ENCODE measurements around the gene TMEM18.

DNA sequence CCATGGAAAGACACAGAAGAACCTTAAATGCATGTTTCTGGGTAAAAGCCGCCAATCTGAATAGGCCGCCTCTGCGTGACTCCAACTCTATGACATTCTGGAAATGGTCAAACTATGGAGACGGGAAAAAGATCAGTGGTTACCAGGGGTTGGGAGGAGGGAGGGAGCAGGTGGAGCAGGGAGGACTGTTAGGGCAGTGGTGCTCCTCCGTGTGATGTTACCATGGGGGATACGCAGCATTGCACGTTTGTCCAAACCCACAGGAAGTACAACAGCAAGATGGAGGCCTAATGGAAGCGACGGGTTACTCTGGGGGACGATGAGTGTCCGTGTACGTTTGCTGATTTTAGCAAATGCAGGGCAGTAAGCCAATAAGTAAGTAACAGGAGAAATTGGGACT, 17.2 kb downstream of the TMEM18 start:
- TF ChIP-seq ZNF701 (tag by site-specific recombination; IDR thresholded peaks at IDR 0.05) (no peak), ZNF561 (tag by site-specific recombination; IDR thresholded peaks at IDR 0.05; ENCODE audit: borderline replicate concordance) (no peak), ZNF549 (tag by site-specific recombination; IDR thresholded peaks at IDR 0.05) (no peak)
- TF ChIP-seq, protein P1, sequence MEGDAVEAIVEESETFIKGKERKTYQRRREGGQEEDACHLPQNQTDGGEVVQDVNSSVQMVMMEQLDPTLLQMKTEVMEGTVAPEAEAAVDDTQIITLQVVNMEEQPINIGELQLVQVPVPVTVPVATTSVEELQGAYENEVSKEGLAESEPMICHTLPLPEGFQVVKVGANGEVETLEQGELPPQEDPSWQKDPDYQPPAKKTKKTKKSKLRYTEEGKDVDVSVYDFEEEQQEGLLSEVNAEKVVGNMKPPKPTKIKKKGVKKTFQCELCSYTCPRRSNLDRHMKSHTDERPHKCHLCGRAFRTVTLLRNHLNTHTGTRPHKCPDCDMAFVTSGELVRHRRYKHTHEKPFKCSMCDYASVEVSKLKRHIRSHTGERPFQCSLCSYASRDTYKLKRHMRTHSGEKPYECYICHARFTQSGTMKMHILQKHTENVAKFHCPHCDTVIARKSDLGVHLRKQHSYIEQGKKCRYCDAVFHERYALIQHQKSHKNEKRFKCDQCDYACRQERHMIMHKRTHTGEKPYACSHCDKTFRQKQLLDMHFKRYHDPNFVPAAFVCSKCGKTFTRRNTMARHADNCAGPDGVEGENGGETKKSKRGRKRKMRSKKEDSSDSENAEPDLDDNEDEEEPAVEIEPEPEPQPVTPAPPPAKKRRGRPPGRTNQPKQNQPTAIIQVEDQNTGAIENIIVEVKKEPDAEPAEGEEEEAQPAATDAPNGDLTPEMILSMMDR (tag by site-specific recombination; IDR thresholded peaks at IDR 0.05), result no peak
- TF ChIP-seq, protein P2, sequence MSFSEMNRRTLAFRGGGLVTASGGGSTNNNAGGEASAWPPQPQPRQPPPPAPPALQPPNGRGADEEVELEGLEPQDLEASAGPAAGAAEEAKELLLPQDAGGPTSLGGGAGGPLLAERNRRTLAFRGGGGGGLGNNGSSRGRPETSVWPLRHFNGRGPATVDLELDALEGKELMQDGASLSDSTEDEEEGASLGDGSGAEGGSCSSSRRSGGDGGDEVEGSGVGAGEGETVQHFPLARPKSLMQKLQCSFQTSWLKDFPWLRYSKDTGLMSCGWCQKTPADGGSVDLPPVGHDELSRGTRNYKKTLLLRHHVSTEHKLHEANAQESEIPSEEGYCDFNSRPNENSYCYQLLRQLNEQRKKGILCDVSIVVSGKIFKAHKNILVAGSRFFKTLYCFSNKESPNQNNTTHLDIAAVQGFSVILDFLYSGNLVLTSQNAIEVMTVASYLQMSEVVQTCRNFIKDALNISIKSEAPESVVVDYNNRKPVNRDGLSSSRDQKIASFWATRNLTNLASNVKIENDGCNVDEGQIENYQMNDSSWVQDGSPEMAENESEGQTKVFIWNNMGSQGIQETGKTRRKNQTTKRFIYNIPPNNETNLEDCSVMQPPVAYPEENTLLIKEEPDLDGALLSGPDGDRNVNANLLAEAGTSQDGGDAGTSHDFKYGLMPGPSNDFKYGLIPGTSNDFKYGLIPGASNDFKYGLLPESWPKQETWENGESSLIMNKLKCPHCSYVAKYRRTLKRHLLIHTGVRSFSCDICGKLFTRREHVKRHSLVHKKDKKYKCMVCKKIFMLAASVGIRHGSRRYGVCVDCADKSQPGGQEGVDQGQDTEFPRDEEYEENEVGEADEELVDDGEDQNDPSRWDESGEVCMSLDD (tag by site-specific recombination; IDR thresholded peaks at IDR 0.05), result no peak

All from HEK293 (cell line).